IPS-NIHi7 (cell line): Measurements from ENCODE around the gene ABCA12.

Experiments
- DNase-seq: peaks from one replicate; pipeline ENCODE4 v3.0.0; 2012; ENCODE audit warnings: mixed read lengths; ENCODE audit errors: extremely low spot score

The ABCA12 gene

GRCh38 chr2:215137329-215137686 is 1.1 kb downstream of the ABCA12 start:
- DNase-seq: no peak

- no peak for DNase-seq
Measured at GRCh38 chr2:215136669-215137328, 1.6 kb downstream of the ABCA12 start.

DNA sequence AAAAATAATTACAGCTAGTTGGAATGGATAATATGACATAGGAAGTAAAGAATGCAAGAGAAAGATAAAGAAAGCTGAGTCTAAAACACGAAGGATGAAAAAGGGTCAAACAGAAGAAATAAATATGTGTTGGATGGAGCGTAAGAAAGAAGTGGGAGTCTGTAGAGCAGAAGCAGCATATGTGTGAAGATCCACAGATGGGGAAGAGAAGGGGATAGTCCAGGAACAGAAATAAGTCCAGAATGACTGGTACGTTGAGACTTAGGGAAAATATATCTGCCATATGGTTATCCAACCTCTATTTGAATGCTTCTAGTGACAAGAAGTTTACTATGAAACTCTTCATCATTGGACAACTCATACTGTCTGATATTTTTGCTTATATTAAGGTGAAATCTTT is 18.0 kb downstream of the ABCA12 start:
- DNase-seq: no peak

DNA sequence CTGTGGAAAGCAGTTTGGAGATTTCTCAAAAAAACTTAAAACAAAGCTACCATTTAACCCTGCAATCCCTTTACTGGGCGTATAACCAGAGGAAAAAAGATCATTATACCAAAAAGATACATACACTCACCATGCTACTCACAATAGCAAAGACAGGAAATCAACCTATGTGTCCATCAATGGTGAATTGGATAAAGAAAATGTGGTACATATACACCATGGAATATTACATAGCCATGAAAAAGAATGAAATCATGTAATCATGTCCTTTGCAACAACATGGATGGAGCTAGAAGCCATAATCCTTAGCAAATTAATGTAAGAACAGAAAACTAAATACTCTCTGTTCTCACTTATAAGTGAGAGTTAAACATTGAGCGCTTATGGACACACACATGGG is 18.6 kb downstream of the ABCA12 start:
- DNase-seq: no peak

DNA sequence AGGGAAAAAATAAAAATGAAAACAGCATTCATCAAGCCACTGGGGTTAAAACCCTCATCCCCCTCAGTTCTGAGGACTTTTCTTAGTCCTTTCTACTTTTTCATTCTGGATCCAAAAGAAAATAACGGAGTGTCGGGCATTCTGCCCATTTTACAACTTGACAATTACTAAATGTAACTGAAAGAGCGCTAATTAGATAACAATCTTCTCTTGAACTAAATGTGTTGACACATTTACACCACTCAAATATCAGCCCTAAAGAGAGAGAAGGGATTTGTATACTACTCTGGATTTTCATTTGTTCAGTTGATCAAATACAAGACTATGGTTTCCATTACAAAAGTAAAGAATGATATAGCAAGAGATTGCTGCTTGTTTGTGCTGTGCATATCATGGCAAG is 27.5 kb downstream of the ABCA12 start:
- no peak for DNase-seq

- no peak for DNase-seq
Measured at GRCh38 chr2:215107216-215108056, 31.0 kb downstream of the ABCA12 start.

- DNase-seq: no peak
Measured at GRCh38 chr2:215105607-215106354, 32.6 kb downstream of the ABCA12 start.

- DNase-seq: no peak
Measured at GRCh38 chr2:215104226-215104625, 34.2 kb downstream of the ABCA12 start.

DNA sequence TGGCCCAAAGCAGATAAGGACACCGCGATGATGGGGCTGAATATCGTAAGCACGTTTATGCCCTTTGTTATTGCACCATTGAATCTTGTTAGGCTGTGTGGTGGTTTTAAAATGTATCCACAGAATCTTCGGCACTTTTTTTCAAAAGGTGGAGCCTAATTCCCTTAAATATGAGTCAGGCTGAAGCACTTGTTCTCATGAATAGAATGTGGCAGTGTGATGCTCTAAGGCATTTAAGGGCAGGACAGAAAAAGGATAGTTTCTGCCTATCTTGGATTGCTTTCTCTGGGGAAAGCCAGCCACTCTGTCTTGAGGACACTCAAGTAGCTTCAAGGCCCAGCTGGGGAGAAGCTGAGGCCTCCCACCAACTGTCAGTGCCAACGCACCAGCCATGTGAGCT is 39.6 kb downstream of the ABCA12 start:
- no peak for DNase-seq

GRCh38 chr2:215084080-215084479 is 54.3 kb downstream of the ABCA12 start:
- DNase-seq: no peak

DNA sequence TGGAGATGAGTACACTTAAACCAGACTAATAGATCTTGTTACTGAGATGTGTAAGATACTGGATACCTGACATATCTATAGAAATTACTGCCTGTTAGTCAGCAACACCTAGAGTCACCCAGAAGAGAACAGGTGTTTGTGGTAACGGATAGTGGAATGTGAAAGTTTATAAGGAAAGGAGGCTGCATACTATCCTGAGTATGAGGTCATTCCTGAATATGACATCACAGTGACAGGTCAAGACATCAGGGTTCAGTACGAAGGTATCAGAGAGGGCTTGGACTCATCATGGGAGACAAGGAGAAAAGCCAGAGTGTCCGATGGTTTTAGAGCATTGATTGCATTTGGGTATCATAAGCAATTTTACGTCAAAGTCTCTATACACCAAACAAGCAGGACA is 55.3 kb downstream of the ABCA12 start:
- no peak for DNase-seq

- DNase-seq: no peak
Measured at GRCh38 chr2:215082446-215082845, 56.0 kb downstream of the ABCA12 start.

DNA sequence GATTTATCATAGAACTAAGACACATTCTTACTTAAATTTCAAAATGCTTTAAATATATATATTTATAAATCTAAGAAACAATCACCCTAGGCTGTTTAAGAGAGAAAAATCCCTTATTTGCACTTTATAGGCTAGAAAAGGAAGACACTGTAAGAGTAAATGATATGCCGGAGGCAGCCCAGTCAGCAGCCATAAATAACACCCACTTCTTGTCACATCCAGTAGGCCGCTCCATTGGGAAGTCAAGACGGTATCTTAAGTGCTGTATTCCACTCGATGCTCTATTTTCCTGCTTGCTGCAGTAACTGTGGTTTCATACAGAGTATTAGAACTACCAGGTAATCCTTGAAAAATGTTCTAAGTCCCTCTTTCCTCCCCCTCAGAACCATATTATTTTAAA is 57.9 kb downstream of the ABCA12 start:
- DNase-seq: no peak

DNA sequence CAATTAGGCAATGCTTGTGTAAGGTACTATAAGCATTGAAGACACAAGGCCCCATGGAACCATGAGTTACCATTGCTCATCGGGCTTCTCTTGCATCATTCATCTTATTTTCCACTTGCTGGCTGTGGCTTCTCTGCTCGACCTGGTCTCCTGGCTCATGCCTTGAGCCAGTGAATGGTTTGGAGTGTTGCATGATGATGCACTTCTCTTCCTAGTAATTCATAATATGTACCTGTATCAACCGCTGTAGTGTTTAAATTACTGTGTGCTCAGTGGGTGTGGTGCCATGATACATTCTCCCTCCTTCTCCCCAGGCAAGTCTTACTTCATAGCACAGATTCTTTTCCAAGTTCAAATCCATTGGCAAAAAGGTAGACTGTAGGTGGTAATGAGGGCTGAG is 66.8 kb downstream of the ABCA12 start:
- DNase-seq: no peak

- DNase-seq: no peak
Measured at GRCh38 chr2:215068399-215068798, 70.0 kb downstream of the ABCA12 start.

DNA sequence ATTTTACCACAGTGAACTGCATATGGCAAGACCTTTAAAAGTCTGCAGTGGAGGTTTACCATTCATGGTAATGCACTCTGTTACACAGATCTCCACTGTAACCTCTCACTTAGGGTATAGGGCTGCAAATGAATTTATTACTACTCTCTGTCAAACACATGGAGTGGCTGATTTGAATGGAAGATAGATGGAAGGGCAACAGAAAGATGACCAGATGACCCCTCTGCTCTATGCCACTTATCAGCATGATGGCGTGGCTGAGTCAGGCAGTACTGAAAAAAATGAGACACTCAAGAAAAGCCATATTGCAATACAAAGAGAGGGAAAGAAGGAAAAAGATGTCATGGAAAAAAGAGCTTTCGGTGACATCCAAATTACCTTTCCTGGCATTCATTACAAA is 72.3 kb downstream of the ABCA12 start:
- no peak for DNase-seq

- DNase-seq: no peak
Measured at GRCh38 chr2:215063526-215063925, 74.9 kb downstream of the ABCA12 start.

GRCh38 chr2:215060861-215061536 is 77.4 kb downstream of the ABCA12 start:
- peak; percentile 13 for DNase-seq

DNA sequence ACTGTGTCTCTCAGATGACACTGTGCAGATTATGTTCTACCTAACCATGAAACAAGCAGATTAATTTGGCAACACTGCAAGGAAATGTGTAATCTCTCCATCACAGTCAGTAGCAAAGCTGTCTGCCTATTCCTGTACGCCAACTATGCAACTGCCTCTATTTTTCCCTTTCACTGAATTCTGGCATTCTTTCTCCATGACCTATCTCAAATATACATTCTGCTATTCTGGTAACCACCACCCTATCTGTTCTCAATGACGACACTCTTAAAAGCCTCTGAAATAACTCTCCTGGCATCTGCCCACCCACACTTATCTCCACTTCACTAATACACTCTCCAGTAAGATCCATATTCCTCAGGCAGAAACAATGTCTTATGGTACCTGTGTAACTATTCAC is 78.7 kb downstream of the ABCA12 start:
- no peak for DNase-seq

DNA sequence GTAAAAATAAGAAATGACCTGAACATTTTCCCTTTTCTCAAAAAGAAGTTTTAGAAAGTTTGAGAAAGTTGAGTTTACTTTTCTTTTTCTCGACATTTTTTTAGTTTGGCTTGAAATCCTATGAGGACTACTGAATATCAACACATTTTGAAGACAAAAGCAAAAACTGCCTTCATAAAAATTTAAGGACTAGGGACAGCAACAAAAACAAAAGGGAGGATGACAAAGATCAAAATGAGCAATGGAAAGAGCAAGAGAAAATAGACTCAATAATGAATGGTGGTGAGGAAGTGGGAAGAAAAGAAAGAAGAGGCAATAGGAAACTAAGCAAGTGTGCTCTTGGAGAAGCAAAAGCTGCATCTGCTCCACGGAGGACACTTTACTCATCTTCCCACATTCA is 82.5 kb downstream of the ABCA12 start:
- DNase-seq: no peak

GRCh38 chr2:215052810-215053209 is 85.6 kb downstream of the ABCA12 start:
- DNase-seq: no peak

GRCh38 chr2:215052404-215052803 is 86.0 kb downstream of the ABCA12 start:
- no peak for DNase-seq
